Skeletal muscle satellite cell (primary cell): Measurements from ENCODE around the gene HPS5.
"Not testable (repeated sequence)": the region's sequence is repeated elsewhere in the genome, so short reads cannot be mapped to it uniquely, and the experiment has no call there.

Experiments used
- H3K27me3 ChIP-seq: 2 replicates; pipeline ENCODE4 v1.7.0; 2013; ENCODE audit warnings: low read length; ENCODE audit not compliant: control insufficient read depth, insufficient read depth
- H3K36me3 ChIP-seq: 2 replicates; pipeline ENCODE4 v1.7.0; 2013; ENCODE audit warnings: mild to moderate bottlenecking, control low read depth, low read length; ENCODE audit not compliant: insufficient read depth
- H3K4me1 ChIP-seq: 2 replicates; pipeline ENCODE4 v1.7.0; 2013; ENCODE audit warnings: low read length; ENCODE audit not compliant: control insufficient read depth, insufficient read depth
- H3K4me2 ChIP-seq: 2 replicates; pipeline ENCODE4 v1.7.0; 2013; ENCODE audit warnings: mild to moderate bottlenecking, low read length
- H3K4me3 ChIP-seq: 2 replicates; pipeline ENCODE4 v1.7.0; 2013; ENCODE audit warnings: low read length
- H3K9ac ChIP-seq: 2 replicates; pipeline ENCODE4 v1.7.0; 2013; ENCODE audit warnings: mild to moderate bottlenecking, low read depth, low read length, moderate library complexity
- H3K9me3 ChIP-seq: replicated peaks from 2 replicates; pipeline ENCODE4 v1.7.0; 2013; ENCODE audit warnings: mild to moderate bottlenecking, control low read depth, low read length

HPS5 gene

DNA sequence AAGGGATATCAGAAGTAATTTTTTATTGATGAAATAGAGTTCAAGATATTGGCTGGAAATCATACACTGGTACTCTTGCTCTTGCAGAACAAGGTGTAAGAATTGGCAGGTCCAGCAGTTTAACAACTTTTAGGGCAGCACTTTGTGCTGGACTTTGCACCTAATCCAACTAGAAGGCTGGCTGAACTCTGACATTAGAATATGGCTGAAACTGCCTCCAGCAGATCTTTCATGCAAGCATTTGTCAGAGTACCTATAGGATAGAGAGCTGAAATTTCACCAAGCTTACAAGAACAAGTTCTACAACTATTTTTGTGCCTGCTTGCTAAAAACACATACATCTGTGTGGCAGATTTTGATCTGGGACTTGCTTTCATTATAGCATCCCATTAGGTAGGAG lies 17.2 kb downstream of the HPS5 start:
- Histone ChIP-seq H3K4me1 (no peaks in the 10 kb centered on the region), H3K36me3 (peaks cover 65% of the 10 kb centered on the region), H3K9me3 (no peaks in the 10 kb centered on the region), H3K27me3 (no peaks in the 10 kb centered on the region), H3K9ac (no peak overlapping the region), H3K4me3 (no peak overlapping the region), H3K4me2 (no peak overlapping the region)

- Histone ChIP-seq H3K36me3 (peaks cover 56% of the 10 kb centered on the region), H3K27me3 (no peaks in the 10 kb centered on the region), H3K9me3 (no peaks in the 10 kb centered on the region), H3K9ac (no peak overlapping the region), H3K4me2 (no peak overlapping the region), H3K4me3 (no peak overlapping the region), H3K4me1 (no peaks in the 10 kb centered on the region)
Measured at GRCh38 chr11:18299721-18300120, 22.2 kb downstream of the HPS5 start.

DNA sequence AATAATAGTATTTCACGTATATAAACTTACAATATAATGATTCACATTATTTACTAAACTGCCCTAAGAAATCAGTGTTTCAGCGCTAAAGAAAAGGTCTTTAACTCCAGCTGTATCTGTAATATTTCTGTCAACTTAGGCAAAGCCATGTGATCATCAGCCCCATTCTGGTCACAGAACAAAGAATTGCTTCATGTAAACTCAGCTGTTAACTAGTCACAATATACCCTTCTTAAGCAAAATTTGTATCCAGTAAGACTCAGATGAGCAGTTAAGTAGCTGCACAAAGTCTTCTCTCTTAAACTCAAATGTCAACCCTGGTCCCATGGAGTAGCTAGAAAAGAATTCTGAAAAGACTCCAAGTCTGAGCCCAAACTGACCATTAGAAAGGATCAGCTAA lies 26.6 kb downstream of the HPS5 start:
- Histone ChIP-seq H3K4me3 (no peak overlapping the region), H3K4me2 (no peak overlapping the region), H3K36me3 (peaks cover 69% of the 10 kb centered on the region), H3K9ac (no peak overlapping the region), H3K4me1 (no peaks in the 10 kb centered on the region), H3K27me3 (no peaks in the 10 kb centered on the region), H3K9me3 (no peaks in the 10 kb centered on the region)

DNA sequence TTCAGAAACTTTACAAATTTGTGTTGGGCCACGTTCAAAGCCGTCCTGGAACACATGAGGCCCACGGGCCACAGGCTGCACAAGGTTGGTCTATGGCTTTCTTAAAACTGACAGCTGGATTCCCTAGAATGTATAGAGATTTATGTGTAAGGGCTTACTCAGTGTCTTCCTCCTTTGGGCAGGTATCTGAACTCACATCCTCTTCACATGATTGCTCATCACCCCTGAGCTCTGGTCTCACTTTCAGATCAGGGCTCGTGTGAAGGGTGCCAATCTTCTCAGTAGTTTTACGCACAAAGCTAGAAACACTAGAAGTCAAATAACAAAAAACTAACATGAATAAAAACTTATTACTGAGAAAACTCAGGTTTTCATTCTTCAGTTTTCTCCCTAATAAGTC lies 27.1 kb downstream of the HPS5 start:
- H3K4me3 ChIP-seq: no peak overlapping the region
- no peak overlapping the region for H3K9ac ChIP-seq
- H3K27me3 ChIP-seq: no peaks in the 10 kb centered on the region
- peaks cover 73% of the 10 kb centered on the region for H3K36me3 ChIP-seq
- no peak overlapping the region for H3K4me2 ChIP-seq
- no peaks in the 10 kb centered on the region for H3K9me3 ChIP-seq
- H3K4me1 ChIP-seq: no peaks in the 10 kb centered on the region

- no peak overlapping the region for H3K4me2 ChIP-seq
- H3K27me3 ChIP-seq: no peaks in the 10 kb centered on the region
- H3K36me3 ChIP-seq: peaks cover 83% of the 10 kb centered on the region
- H3K9ac ChIP-seq: no peak overlapping the region
- no peaks in the 10 kb centered on the region for H3K9me3 ChIP-seq
- no peaks in the 10 kb centered on the region for H3K4me1 ChIP-seq
- no peak overlapping the region for H3K4me3 ChIP-seq
Measured at GRCh38 chr11:18288911-18289310, 33.0 kb downstream of the HPS5 start.

DNA sequence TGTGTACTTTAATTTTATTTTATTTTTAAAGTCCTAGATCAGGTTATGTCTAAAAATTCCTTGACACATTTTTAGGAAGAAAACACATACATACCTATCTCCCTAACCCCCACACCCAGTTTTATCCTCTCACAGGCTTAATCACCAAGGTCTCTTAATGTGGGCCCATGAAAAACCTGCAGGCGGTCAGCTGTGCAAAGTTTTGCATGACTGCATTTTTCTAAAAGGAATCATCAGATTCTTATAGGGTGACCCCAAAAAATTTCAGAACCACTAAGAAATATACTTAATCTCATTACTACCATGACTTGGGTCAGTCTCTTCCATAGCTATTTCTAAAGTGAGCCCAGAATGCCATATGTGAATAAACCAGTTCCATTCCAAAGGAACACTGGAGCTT lies 36.1 kb downstream of the HPS5 start:
- no peaks in the 10 kb centered on the region for H3K27me3 ChIP-seq
- H3K36me3 ChIP-seq: peaks cover 76% of the 10 kb centered on the region
- no peaks in the 10 kb centered on the region for H3K4me1 ChIP-seq
- no peak overlapping the region for H3K4me3 ChIP-seq
- H3K9me3 ChIP-seq: no peaks in the 10 kb centered on the region
- H3K9ac ChIP-seq: no peak overlapping the region
- H3K4me2 ChIP-seq: no peak overlapping the region

- H3K4me3 ChIP-seq: no peak overlapping the region
- H3K4me1 ChIP-seq: no peaks in the 10 kb centered on the region
- H3K36me3 ChIP-seq: peaks cover 67% of the 10 kb centered on the region
- no peak overlapping the region for H3K9ac ChIP-seq
- H3K9me3 ChIP-seq: no peaks in the 10 kb centered on the region
- no peaks in the 10 kb centered on the region for H3K27me3 ChIP-seq
- H3K4me2 ChIP-seq: no peak overlapping the region
Measured at GRCh38 chr11:18282626-18283025, 39.3 kb downstream of the HPS5 start.

DNA sequence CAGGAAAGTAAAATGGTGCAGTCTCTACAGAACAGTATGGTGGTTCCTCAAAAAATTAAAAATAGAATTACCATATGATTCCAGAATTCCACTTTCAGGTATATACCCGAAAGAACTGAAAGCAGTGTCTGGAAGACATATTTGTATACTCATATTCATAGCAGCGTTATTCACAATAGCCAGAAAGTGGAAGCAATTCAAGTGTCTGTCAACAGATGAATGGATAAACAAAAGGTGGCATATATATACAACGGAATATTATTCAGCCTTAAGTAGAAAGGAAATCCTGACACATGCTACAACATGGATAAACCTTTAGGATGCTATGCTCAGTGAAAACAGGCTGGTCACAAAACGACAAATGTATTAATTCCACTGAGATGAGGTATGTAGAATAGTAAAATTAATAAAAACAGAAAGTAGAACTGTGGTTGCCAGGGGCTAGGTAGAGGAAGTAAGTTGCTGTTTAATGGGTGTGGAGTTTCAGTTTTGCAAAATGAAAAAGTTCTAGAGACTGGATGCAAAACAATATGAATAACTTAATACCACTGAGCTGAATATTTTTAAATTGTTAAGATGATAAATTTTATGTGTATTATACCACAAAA lies 41.4 kb downstream of the HPS5 start:
- H3K4me1 ChIP-seq: no peaks in the 10 kb centered on the region
- H3K36me3 ChIP-seq: peaks cover 49% of the 10 kb centered on the region
- no peak overlapping the region for H3K4me3 ChIP-seq
- H3K9ac ChIP-seq: no peak overlapping the region
- no peaks in the 10 kb centered on the region for H3K9me3 ChIP-seq
- no peak overlapping the region for H3K4me2 ChIP-seq
- no peaks in the 10 kb centered on the region for H3K27me3 ChIP-seq

DNA sequence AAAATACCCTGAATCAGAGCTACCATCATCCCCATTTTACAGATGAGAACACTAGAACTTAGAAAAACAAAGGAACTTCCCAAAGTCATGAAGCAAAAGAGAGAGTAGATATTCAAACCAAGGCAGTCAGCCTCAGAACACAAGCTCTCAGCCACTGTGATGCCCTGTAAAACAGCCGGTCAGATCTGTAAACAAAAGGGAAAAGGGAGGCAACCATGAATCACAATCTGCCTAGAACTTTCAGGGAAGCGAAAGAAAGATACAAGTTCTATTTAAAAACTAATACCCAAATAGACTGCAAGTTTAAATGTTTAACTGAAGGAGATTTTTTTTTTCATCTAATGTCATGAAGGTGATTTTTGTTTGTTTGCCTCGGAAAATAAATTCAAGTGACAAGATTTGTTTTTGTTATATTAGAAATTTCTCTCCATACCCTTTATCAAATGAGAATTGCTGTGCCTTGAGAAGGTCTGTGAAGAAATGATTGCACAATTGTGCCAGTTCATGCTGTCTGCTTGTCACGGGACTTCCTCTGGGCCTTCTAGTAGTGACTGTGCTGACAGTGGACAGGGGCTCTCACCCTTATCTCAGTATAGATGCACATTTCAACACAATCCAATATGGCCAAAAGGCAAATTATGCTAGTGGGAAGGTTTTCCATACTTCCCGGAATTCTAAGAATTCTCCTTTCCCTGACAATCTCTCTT lies 44.2 kb downstream of the HPS5 start:
- no peaks in the 10 kb centered on the region for H3K4me1 ChIP-seq
- H3K4me2 ChIP-seq: no peak overlapping the region
- no peak overlapping the region for H3K9ac ChIP-seq
- no peaks in the 10 kb centered on the region for H3K9me3 ChIP-seq
- H3K27me3 ChIP-seq: no peaks in the 10 kb centered on the region
- H3K4me3 ChIP-seq: no peak overlapping the region
- H3K36me3 ChIP-seq: peaks cover 25% of the 10 kb centered on the region

- Histone ChIP-seq H3K4me2 (no peak overlapping the region), H3K9ac (no peak overlapping the region), H3K4me1 (no peaks in the 10 kb centered on the region), H3K4me3 (no peak overlapping the region), H3K27me3 (no peaks in the 10 kb centered on the region), H3K36me3 (no peaks in the 10 kb centered on the region), H3K9me3 (no peaks in the 10 kb centered on the region)
Measured at GRCh38 chr11:18271206-18271605, 50.7 kb downstream of the HPS5 start.

- Histone ChIP-seq H3K4me1 (no peaks in the 10 kb centered on the region), H3K9me3 (no peaks in the 10 kb centered on the region), H3K4me2 (no peak overlapping the region), H3K4me3 (no peak overlapping the region), H3K36me3 (no peaks in the 10 kb centered on the region), H3K27me3 (peaks cover 3% of the 10 kb centered on the region), H3K9ac (no peak overlapping the region)
Measured at GRCh38 chr11:18270102-18270501, 51.8 kb downstream of the HPS5 start.

GRCh38 chr11:18269252-18269651 lies 52.7 kb downstream of the HPS5 start:
- H3K4me3 ChIP-seq, H3K36me3 ChIP-seq, H3K9me3 ChIP-seq, H3K9ac ChIP-seq, H3K4me2 ChIP-seq, H3K27me3 ChIP-seq, H3K4me1 ChIP-seq: not testable (repeated sequence)
